Kidney glomerular epithelial cell (primary cell): ENCODE results near the gene TCF12.

ENCODE experiments used
- DNase-seq: peaks from one replicate; lab custom pipeline; 2025; lab: John Stamatoyannopoulos, UW

The TCF12 gene

GRCh38 chr15:57253082-57253481 lies 334.6 kb downstream of the TCF12 start:
- no peak for DNase-seq

DNA sequence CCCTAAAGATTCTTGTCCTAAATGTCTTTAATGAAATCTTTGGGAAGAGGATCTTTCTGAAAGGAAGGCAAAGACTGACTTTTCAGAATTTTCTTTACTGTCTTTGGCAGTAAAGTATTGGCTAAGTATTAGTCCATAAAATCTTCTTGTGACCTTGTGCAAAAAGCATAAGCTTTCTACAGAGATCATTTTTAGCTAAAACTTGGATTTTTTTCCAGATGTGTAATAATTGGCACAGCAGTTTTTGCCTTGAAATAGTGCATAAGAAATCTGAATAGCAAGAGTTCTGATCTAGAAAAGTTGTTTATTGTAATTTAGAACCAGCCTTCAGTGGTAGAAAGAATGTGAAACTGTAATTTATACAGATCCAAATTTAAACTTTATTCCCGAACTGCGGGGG lies 335.1 kb downstream of the TCF12 start:
- DNase-seq: no peak

DNA sequence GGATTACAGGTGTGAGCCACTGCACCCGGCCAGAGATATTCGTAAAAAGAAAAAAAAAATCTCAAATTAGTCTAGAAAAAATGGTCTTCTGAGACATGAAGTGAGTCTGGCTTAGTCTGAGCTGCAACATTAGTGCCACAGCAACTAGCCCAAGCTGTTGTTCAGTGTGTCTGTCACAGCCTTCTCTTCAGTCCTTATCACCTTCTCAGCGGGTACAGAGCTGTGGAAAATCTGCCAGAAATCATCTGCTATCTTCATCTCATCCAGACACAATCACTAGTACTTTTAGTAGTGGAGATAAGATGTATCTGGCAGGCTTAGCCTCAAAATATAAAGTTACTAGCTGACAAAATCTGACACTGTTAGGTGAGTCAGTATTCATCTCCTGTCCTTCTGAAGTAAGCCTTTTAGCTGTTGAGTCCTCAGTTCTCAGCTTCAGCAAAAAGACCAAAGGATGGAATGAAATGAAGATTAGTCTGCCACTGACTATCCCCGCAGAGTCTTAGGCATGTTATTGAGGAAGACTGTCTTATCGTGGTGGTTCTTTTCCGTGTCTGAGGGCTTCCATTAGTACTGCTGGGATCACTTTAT lies 337.4 kb downstream of the TCF12 start:
- DNase-seq: no peak

GRCh38 chr15:57256939-57257338 lies 338.5 kb downstream of the TCF12 start:
- no peak for DNase-seq

DNA sequence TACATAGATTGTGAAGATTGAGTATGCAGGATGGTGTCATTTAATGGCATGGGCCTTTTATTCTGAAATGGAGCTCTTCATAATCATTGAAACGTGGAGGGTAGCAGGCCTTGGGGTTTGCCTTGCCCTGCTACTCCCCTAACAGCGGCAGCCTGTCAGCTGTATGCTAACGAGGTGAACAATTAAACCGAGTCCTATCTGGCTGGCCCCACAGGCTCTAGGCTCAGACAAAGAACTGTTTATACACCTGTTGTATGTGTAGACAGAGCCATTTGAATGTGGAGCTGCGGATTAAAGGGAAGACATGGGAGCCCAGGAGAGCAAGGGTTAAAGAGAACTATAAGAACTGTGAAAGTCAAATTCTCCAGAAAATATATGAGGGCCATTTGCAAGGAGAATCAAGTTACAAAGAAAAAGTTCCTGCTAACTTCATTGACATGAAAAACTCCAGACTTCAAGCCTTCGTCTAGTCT lies 341.2 kb downstream of the TCF12 start:
- DNase-seq: no peak

GRCh38 chr15:57263520-57263919 lies 345.1 kb downstream of the TCF12 start:
- DNase-seq: no peak

GRCh38 chr15:57272771-57273357 lies 354.4 kb downstream of the TCF12 start:
- no peak for DNase-seq

DNA sequence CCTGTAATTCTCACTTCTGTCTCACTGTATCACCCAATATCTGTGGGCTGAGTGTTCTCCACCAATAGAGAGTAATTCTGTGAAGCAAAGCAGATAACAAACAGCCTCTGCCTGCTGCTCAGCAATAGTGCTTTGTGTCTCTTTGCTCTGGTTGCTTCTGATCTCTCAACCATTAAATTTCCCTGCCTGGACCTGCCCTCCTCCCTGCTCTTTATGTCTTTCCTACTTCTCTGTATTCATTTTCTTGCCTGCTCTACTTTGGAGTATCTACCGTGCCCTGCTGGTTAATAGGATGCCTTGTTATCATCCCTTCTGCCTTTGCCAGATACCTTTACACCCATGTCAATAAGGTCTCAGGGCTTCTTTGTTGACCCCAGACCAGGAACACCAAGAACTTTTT lies 355.0 kb downstream of the TCF12 start:
- no peak for DNase-seq

- no peak for DNase-seq
Measured at GRCh38 chr15:57278439-57278838, 360.0 kb downstream of the TCF12 start.

- DNase-seq: no peak
Measured at GRCh38 chr15:57280464-57280863, 362.0 kb downstream of the TCF12 start.

GRCh38 chr15:57281321-57281720 lies 362.9 kb downstream of the TCF12 start:
- no peak for DNase-seq

- DNase-seq: no peak
Measured at GRCh38 chr15:57282686-57283085, 364.2 kb downstream of the TCF12 start.

- no peak for DNase-seq
Measured at GRCh38 chr15:57283774-57284503, 365.5 kb downstream of the TCF12 start.

GRCh38 chr15:57284535-57284934 lies 366.1 kb downstream of the TCF12 start:
- DNase-seq: no peak

- DNase-seq: no peak
Measured at GRCh38 chr15:57285386-57285785, 366.9 kb downstream of the TCF12 start.

DNA sequence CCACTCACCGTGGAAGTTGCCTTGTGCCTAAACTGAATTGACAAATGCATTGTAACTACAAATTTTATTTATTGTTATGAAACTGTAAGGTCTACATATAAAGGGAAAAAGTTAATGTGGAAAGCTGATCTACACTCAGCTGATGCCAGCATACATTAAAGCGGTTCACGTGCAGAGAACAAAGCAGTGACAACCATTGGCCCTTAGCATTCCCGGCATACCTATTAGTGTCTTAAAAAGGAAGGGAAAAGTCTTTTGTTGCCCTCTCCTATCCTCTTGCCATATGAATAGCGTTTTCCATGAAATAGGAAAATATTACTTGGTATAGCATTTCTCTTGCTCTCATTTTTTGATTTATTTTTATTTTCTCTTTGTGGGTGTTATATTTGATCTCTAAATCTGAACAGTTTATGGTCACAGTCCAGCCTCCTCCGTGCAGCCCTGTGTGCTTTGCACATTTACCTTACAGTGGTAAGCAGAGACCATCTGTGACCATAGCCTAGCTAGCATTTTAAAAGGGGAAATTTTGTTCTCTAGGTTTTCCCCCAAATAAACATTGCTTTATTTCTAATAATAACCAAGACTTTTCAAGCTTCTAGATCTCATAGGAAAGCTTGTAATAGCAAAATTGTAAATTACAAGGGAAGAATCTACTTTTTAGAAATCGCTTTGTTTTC lies 368.1 kb downstream of the TCF12 start:
- no peak for DNase-seq

- no peak for DNase-seq
Measured at GRCh38 chr15:57287123-57287521, 368.7 kb downstream of the TCF12 start.

DNA sequence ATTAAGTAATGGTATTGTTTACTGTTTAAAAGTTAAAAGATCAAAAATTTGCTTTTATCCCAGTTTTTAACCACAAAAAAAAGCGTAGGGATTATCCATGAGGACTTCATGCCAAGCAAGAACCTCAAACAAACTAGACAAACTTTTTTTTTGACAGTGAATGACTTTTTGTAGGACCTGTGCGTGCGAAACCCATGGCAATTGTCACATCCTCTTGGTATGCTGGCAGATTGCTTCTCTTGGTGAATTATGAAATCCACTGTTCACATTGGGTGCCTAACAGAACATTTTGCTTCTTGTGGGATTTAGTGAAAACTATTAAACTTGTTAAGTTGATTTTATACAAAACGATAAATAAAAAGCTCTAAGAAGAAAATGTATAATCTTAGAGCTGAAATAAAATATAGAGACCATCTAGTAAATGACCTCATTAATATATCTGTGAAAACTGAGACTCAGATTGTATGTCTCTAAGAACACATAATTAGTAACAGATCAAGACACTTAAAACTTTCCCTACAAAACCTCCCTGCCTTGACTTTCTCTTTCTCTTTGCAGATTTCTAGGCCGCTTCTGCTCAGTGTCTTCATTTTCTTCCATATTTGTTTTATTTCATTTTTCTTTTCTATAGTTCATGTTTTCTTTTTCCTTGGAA lies 370.6 kb downstream of the TCF12 start:
- no peak for DNase-seq

- DNase-seq: no peak
Measured at GRCh38 chr15:57290187-57290586, 371.7 kb downstream of the TCF12 start.

GRCh38 chr15:57290826-57291225 lies 372.4 kb downstream of the TCF12 start:
- DNase-seq: no peak

DNA sequence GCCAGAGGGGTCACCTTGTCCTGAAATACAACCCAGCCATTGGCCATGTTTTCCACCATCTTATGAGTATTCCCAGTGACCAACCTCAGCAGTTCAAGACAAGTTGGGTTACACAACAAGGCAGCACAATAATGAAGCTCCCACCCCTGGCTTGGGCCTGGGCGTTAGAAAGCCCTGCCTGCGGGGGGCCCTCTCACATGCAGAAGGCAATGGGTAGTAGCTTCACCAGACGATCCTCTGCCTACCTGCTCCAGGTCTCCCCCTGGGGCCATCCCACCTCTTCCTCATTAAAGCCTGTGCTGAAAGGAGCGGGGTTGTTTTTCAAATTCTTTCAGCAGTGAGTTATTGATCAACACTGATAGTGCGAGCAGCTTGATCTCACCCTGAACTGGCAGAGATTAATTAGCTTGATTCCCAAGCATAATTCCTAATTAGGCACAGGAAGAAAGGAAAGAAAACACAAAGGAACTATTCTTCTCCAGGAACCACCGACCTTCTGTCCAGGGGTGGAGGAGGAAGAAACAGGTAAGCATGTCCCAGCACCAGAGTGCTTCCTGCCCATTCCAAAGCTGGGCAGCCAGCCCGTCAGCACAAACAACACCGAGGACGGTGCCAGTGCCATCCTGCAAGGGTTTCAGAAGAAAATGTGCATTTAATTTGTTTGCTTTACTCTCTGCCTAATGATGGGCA lies 378.2 kb downstream of the TCF12 start:
- no peak for DNase-seq

DNA sequence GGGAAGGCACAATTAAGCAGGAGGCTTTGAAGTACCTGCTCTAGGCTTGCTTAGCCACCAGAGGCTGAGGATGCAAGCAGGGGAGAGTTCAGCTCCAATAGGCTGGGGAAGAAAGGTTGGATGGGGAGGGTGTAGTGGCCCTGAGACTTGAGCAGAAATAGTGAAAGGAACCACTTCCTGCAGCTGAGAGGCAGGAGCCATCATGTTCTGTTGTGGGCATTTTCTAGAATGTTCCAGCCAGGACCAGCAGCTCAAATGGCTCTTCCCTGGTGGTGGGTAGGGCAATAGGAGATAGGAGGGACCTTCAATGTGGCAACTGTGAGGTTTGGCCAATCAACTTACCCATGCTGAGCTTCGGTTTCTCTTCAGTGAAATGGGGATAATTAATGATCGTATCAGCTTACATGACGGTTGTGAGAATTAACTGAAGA lies 378.7 kb downstream of the TCF12 start:
- DNase-seq: no peak
